Non-pigmented ciliary epithelial cell (primary cell): Measurements from ENCODE around the gene NT5C1A.

Source experiments
- DNase-seq: peaks from one replicate; pipeline ENCODE4 v3.0.0-alpha.2; 2010; ENCODE audit warnings: low read depth

Gene NT5C1A

DNA sequence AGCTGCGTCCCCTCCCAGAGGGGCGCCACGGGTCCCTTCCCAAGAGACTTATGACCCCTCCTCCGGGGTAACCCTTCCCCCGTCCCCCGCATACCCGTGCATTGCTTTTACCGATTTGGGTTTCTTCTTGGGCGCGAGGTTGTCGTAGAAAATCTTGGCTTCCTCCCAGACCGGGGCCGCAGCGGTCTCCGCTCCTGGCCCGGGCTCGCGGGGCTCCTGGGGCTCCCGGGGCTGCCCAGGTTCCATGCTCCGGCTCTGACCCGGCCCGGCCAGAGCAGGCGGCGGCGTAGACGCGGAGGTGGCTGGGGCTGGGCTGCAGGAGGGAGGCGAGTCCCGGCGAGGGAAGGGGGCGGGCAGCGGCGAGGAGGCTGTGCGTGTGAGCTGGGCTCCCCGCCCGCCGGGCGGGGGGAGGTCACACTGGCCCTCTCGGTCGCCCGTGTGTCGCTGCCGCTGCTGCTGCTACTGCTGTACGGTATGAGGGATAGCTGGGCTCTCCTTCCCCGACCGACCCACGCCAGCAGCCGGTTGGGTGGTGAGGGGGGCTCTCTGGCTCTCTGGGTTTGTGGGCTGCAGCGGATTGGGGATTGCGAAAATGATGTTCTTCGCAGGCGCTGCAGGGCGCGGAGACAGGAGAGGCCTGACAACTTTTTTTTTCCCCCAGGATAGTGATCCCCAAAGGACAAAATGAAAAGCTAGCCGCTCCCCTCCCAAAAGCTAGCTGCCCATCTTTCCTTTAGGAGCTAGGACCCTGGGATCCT, at the start of gene NT5C1A:
Gene NT5C1A (minus strand): TSS at position 315 of the 758 bp plus-strand sequence. CDS start 69 bp downstream, at position 246.
- DNase-seq, result no peak

DNA sequence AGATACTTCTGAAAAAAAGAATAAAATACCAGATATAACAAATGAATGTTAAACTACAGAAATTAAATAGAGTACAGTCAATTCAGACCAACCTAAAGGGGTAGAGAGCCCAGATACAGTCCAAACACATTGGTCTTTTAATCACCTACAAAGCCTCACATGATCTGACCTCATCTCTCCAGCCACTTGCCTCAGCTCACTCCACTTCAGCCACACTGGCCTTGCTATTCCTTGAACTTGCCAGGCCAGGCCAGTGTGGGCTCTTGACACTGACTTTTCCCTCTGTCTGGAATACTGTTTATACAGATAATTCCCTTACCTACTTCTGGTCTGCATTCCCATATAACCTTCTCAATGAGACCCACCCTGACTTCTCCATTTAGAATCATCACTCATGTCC, 49.8 kb upstream of the NT5C1A start:
- no peak for DNase-seq

DNA sequence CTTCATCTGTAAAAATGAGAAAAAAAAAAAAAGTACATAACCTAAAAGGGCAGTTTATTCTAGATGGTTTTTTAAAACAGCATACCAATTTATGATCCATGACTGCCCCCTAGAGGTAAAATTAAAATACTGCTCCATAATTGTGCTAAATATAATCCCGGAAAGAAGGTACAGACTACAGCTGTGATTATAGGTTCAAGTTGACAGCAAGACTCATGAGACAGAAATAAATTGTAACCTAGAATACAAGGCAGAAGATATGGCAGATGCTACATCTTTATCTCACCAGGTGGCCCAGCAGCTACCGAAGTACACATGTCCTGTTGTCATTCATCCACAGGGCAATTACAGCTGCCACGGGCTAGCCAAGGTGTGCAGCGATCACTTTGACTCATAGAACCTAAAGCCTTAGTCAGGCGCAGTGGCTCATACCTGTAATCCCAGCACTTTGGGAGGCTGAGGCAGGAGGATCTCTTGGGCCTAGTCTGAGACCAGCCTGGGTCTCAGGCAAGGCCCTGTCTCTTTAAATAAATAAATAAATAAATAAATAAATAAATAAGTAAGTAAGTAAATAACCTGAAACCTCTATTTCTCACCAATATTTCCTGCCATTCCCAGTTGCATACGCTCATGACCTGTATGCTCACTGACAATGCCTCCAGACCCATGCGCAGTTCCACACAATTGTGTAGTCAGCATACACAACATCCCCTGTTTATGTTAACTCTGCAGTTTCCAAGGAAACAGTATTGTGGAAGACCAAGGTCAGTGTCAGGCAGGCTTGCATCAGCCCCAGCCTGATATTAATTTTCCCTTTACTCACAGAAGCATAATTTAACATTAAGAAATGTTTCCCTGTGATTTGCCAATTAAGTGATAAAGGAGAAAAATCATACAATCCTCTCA, 48.4 kb upstream of the NT5C1A start:
- no peak for DNase-seq

DNA sequence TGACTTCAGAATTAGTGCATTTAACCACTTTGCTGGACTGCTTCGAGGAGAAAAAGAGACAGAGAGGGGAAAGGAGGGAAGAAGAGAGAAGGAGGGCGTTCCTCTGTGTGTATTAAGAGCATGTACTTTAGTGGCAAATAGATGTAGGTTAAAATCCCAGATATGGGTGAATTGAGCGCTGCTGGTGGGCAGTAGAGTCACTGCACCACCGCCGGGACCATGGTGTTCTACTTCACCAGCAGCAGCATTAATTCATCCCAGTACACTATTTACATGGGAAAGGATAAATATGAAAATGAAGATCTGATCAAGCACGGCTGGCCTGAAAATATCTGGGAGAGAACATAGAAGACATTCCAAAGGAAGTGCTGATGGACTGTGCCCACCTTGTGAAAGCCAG, 45.9 kb upstream of the NT5C1A start:
- DNase-seq, result no peak

DNA sequence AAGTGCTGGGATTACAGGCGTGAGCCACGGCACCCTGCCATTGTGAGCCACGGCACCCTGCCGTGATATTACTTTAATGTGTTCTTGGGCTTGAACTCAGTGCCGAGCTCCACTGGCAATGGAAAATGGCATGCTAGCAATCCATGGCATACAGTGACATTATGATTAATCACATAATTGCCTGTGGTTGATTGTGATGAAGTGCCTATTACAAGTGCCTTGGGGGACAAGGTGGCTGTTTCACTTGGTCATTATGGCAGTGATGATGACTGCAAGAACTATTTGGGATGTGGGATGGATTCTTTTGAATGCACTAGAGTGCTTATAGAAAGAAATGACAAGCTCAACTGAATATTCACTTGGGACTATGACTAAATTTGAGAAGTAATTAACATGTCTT, 41.6 kb upstream of the NT5C1A start:
- DNase-seq, result no peak

DNA sequence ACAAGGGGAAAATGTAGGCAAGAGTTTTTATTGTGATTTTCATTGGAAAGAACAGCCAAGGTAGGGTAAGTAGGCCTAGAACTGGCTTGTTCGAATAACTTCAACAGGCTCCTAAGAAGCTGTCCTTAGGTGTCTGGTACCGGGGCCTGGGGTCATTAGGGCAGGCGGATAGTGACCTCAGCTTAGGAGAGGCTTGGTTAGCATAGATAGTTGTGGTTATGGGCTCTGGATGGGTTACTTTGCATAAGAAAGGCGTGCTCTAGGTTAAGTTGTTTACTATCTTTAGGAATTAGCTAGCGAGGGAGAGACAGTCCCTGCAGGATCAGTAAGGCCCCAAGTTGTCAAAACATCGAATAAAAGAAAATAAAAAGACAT, 40.0 kb upstream of the NT5C1A start:
- DNase-seq, result no peak

DNA sequence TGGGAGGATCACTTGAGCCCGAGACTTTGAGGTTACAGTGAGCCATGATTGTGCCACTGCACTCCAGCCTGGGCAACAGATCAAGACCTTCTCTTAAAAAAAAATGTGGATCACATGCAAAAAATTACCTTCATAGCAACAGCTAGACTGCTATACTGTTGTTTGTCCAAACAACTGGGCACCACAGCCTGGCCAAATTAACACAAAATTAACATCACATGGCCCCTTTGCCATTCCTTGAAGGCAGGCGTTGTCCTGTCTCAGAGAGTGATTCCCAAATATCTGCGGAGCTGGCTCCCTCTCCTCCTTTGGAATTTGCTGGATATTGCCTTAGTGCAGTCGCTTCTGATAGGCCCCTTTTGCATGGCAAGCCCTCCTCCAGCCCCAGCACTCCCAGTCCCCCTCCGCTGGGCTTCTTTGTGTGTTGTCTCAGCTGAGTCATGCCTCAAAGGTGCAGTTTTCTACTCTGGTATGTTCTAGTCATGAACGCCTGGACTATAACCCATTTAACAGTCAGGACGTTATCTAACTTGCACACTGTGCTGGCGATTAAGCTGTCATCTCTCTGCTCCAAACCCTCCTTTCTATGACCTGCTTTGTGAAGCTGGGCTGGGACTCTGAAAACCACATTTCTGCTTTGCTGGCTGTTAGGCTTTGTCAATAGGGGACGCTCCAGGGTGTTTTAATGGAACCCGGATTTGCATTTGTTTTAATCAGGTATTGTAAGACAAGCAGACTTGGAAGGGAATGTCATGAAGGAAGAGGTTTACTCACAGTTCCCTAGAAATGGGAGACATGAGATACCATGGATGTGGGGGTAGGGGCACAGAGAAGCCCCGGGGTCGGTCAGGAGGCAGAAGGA, 39.4 kb upstream of the NT5C1A start:
- no peak for DNase-seq

DNA sequence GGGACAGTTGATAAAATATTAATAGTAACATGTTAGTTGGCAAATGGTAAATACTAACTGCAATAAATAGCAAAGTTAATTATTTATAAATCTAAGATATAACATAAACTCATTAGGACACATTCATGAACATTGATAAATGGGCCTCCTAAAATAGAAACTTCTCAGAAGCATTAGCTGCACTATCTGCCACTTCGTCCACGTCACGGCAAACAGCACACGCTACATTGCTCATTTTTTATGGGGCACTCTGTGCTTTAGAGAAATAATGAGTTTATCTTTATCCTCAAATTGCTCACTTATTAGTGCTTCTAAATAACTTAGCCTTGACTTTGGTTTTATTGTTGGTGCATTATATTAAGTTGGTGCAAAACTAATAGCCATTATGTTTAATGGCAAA, 35.6 kb upstream of the NT5C1A start:
- no peak for DNase-seq

DNA sequence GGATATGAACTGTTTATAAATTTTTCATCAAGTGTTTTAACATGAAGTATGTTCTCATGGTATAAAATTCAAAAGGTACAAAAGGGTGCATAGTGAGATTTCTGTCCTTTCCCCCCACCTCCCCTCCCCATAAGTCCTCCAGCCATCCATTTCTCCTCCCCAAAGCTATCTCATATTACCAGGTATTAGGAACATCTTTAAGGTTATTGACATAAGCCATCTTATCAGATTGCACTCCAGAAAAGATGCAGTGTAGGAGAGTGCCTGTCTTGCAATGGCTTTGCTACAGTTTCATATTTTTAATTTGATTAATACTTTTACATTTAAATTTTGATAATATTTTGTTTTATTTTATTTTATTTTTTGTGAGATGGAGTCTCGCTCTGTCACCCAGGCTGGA, 32.9 kb upstream of the NT5C1A start:
- DNase-seq, result no peak

DNA sequence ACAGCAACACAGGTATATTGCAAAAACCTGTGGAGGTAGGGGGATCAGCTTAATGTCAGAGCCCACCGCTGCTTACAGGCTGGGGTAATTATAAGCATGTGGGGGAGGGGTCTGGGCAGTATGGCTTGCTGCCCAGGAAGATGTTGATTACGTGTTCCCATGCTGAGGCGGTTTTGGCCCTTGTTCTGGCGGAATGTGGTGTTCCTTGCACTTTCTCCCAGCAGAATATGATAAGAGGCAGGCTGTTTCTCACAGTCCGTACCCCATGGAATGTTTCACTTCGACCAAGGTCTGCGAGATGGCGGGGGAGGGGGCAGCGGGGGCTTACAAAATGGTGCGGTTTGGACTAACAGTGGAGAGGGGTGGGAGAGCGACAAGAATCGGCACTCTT, 29.1 kb upstream of the NT5C1A start:
- no peak for DNase-seq

DNA sequence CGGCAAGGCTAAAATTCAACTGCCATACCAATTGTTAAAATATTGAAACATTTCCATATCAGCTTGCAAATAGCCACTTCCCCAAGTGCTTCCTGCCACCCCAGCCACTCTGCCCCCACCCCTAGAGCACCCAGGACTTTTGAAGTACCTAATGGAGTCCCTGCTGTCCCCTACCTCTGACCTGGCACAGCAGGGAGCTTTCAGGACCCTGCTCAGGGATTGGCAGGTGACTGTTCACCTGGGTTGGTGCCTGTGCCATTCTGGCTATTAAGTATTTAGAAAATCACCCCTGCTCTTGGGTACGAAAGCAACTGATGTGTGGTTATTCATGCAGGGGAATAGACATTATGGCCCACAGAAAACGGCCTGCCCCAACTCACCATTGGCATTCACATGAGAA, 28.4 kb upstream of the NT5C1A start:
- DNase-seq, result no peak

DNA sequence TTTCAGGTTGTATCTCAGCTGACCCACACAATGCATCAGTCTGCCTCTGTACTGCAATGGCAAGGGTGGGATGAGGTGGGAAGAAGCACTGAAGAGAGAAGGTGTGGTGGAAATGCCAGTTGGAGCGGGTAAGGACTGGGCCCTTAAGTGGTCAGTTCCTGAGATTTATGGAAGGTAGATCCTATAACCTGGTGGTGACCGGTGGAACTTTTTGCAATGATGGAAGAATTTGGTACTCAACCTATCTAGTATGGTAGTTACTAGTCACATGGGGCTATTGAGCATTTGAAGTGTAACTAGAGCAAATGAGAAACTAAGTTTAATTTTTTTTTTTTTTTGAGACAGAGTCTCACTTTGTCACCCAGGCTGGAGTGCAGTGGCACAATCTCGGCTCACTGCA, 27.5 kb upstream of the NT5C1A start:
- no peak for DNase-seq

DNA sequence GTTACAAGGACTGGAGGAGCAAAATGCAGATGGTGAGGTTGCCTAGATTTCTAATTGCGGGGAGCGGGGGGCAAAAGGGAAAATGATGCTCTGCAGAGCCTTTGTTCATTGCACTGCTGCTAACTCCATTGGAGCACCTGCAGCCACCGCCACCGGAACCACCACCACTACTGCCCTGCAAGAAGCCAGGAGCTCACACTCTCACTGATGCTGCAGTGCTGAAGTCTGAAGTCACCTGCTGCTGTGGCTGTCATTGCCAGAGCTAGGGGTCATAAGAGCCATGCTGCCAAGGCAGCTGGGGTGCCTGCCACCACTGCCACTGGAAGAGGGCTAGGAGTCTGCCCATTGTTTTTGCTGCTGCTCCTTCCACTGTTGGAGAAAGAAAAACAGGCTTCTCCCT, 26.7 kb upstream of the NT5C1A start:
- DNase-seq, result no peak

DNA sequence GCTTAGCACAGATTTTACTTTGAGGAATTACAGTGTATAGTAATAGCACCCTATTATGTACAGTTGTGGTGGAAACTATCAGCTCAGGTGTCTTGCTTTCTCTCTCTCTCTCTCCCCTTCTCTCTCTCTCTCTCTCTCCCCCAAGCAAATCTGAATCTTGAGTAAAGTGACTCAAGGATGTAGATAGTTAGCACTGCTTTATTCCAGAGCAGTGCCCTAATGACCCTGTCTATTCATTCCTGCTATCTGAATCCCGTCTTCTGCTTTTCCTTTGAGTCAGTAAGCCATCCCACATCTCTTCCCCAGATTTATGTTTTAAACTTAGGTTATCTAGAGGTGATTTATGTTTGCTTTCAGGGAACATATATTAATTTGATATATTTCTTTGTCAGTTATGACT, 24.5 kb upstream of the NT5C1A start:
- no peak for DNase-seq

DNA sequence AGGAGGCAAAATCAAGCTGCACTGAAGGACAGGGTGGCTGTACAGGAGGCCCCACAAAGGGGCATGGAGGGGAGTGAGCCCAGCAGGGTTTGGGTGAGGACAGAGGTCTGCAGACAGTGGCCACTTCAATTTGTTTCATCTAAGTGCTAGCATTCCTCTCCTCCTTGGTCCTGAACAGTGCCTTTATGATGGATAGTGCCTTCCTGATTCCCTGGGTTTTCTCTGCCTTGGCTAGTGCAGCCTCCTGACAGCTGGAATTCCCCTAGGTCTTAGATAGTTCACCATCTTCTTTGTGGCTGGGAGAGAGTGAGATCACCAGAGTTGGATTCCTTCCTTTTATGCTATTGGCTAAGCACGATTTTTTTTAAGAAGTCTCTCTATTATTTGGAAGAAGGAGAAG, 23.1 kb upstream of the NT5C1A start:
- no peak for DNase-seq

DNA sequence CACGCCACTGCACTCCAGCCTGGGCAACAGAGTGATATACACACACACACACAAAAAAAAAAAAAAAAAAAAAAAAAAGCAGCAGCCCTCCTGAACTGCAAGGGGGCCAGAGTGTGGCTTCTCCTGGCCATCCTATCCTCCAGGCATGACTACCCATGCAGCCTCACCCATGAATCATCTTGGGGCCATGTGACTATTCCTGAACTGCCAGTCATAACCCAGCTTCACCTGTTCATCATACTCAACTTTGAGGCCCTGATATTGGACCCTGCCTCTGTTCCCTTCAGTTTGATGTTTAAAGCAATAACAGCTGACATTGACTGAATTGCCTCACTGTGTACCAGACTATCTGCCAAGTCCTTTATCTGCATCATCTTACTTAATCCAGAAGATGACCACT, 22.1 kb upstream of the NT5C1A start:
- DNase-seq, result no peak

DNA sequence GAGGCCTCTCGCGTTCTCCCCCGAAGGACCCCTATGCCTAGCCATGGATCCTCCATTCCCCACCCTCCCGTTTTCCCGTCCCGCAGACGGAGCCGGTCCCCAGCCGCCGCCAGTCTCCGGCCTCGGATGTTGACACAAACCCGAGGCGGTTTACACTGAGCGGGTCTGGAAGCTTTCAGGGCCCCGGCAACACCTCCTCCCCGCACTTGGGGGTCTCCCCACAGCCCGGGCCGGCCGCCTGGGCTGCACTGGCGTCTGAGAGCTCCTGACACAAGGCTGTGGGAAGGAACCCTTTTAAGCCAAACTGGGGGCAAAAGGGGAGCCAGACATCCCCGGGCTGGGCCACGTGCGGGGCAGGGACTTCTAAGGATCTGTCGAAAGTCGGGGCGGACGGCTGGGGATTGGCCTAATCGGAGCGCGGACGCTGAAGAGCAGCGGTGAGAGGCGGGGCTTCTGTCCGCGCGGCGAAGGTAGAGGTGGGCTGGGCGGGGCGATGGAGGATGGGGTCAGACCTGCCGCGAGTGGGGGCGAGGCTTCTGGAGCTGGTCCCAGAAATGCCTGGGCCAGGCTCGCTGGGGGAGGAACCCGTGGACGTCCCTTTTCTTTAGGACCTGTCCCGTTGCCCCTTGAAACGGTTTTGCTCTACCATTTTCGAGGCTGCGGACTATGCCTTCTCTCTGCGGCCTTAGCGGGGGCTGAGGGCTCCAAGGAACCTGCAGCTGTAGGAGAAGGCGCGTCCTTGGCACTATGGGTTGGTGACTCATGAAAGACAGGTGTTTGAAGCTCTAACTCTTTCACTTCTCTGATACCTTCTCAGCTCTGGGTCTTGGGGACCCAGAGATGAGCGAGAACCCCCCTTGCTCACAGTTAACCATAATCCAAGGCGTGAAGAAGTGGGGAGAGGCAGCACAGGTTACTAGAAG, 20.5 kb upstream of the NT5C1A start:
- DNase-seq, result no peak

DNA sequence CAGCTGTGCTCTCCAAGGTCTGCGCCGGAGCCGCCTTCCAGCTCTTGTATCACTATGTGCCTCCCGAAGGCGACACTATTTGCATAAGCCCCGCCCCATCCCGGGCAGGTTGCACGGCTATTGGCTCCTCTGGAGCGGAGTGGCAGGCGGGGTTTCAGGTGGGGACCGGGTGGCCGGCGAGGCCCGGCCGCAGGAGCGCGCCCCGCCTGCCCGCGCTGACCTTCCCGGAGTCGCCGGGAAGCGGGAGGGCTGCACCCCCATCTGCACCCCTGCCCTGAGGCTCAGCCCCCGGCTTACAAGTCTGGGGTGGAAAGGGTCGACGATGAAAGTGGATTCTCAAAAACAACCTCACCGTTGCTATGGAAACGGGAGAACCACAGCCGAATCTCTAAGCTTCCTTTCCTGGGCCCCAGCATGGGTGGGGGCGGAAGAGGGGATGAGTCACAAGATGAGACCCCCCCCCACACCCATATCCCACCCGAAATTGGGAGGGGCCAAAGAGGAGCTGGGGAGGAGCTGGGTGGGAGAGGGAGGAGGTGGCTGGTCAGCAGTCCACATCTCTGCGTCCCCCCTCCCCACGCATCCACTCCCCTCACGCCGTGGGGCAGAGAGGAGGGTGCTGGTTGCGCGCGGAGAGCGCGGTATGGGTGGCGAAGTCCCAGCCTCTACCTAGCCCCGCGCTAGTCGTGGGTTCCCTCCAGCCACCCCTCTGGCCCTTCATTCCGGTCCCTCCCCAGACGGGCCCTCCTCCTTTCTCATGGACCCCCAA, 19.7 kb upstream of the NT5C1A start, which contains the start of gene HPCAL4:
Gene HPCAL4 (minus strand): TSS at position 51 of the 769 bp plus-strand sequence. CDS start 6,830 bp downstream, outside the sequence.
- DNase-seq, result no peak

DNA sequence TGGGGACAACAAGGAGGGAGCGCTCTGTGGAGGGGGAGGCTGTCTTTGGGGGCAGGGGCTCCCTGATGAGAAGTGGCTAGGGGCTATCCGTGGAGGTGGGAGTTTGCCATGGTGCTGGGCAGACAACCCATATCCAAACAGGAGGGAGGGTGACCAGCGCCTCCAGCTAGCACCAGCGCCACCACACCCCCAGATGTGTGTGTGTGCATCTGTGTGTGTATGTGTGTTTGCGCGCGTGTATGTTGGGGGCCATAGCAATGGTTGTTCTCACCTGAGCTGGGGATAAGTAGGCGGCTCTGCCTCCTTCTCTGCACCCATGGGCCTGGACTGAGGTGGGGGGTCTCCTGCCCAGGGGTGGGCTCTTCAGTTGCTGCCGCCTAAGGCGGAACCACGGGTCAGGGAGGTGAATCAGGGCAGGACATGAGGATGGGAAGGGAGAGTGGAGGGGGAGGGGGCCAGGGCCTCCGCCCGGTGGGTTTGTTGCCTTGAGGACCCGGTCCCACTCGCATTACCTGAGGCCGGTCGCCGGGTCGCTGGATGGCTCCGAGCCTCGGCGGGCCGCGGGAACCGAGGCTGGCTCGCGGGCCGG, 19.0 kb upstream of the NT5C1A start:
- no peak for DNase-seq

DNA sequence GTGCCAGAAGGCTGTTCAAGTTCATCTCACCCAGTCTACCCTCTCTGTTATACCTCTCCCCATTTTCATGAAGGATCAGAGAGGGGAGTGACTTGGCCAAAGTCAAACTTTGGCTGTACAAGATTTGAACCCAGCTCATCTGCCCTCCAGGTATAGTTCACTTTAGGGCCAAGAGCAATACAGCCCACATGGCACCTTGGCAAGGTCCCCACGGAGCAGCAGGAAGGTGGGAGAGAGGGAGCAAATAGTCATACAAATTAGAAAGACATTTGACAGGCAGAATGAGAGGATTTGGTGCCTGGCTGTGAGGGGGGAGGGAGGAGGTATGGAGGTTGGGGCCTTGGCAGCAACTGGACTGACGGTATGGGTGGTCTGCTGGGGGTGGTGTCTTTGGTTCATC, 18.3 kb upstream of the NT5C1A start:
- DNase-seq, result no peak
